Activated CD8-positive, alpha-beta T cell treated with anti-CD3 and anti-CD28 coated beads for 36 hours (primary cell): ENCODE measurements around the gene EFHD1. TPM values are rescaled to one million over a fixed set of nuclear protein-coding genes. Genes with fewer than 3 reads are reported as not detected.

Source experiments
- ATAC-seq: fragments of 200-7000 bp; cut with Tn5 transposase; one replicate; pipeline ENCODE4 v1.10.0; 2021; ENCODE audit warnings: mild to moderate bottlenecking, moderate library complexity
- CTCF ChIA-PET: fragments of 350-600 bp; sonication (Branson Sonifier 250); formaldehyde crosslinking; loops from one replicate; lab custom pipeline; 2021; ENCODE audit warnings: antibody characterized with exemption; lab: Charles Lee
- POLR2A ChIA-PET: fragments of 350-600 bp; sonication (Branson Sonifier 250); formaldehyde crosslinking; loops from one replicate; lab custom pipeline; 2021; ENCODE audit warnings: antibody characterized with exemption; lab: Charles Lee
- DNase-seq: peaks from one replicate; pipeline ENCODE4 v3.0.0-alpha.2; 2020
- H3K27ac Mint-ChIP-seq: one replicate; pipeline ENCODE4 v1.8.0; 2021; ENCODE audit warnings: mild to moderate bottlenecking, mixed read lengths
- H3K27me3 Mint-ChIP-seq: one replicate; pipeline ENCODE4 v1.8.0; 2021; ENCODE audit warnings: mixed read lengths
- H3K36me3 Mint-ChIP-seq: one replicate; pipeline ENCODE4 v1.8.0; 2021; ENCODE audit warnings: low read depth, mixed read lengths
- H3K4me1 Mint-ChIP-seq: one replicate; pipeline ENCODE4 v1.8.0; 2021; ENCODE audit warnings: low read depth, mixed read lengths
- H3K4me3 Mint-ChIP-seq: one replicate; pipeline ENCODE4 v1.8.0; 2021; ENCODE audit warnings: mild to moderate bottlenecking, moderate library complexity, mixed read lengths
- H3K9me3 Mint-ChIP-seq: one replicate; pipeline ENCODE4 v1.8.0; 2021; ENCODE audit warnings: mixed read lengths
- CTCF ChIP-seq: fragments of 200-600 bp; IDR thresholded peaks from one replicate; pipeline ENCODE4 v1.8.0; 2022; ENCODE audit warnings: antibody characterized with exemption, mild to moderate bottlenecking
- intact Hi-C: fragments of 100-400 bp; cut with micrococcal nuclease; formaldehyde crosslinking; loops from one replicate; pipeline ENCODE4 v1.10.0; 2022
- total RNA-seq, 2 experiments: library from RNA; stranded (reverse); gene quantifications; one replicate each; pipeline ENCODE4 v1.2.3, GENCODE V29; 2021

The EFHD1 gene
- total RNA-seq, 2 experiments from 2014 or later = 0.70 to 1.2 TPM

GRCh38 chr2:232598293-232598692 is 35.1 kb upstream of the EFHD1 start:
- no peaks in the 10 kb centered on the region for H3K27me3 Mint-ChIP-seq
- H3K27ac Mint-ChIP-seq = no peak overlapping the region
- no peaks in the 10 kb centered on the region for H3K4me1 Mint-ChIP-seq
- no peak for DNase-seq
- POLR2A ChIA-PET = no interaction called here
- TF ChIP-seq CTCF = no peak
- H3K4me3 Mint-ChIP-seq = no peak overlapping the region
- no peaks in the 10 kb centered on the region for H3K9me3 Mint-ChIP-seq
- CTCF ChIA-PET = no interaction called here
- H3K36me3 Mint-ChIP-seq = no peaks in the 10 kb centered on the region
- intact Hi-C loops = no loop called here
- no peak for ATAC-seq

- no peak for TF ChIP-seq CTCF
- H3K9me3 Mint-ChIP-seq = no peaks in the 10 kb centered on the region
- no peak overlapping the region for H3K4me3 Mint-ChIP-seq
- no peaks in the 10 kb centered on the region for H3K4me1 Mint-ChIP-seq
- no peak for ATAC-seq
- CTCF ChIA-PET = interaction anchor here (1.3 kb wide), 1 partner anchor 12 kb away, joined by 3 read pairs; no protein-coding TSS in a partner anchor
- intact Hi-C loops = no loop called here
- DNase-seq = no peak
- H3K36me3 Mint-ChIP-seq = no peaks in the 10 kb centered on the region
- H3K27ac Mint-ChIP-seq = no peak overlapping the region
- POLR2A ChIA-PET = no interaction called here
- H3K27me3 Mint-ChIP-seq = peaks cover 3% of the 10 kb centered on the region
Observed at GRCh38 chr2:232600053-232600773, 33.2 kb upstream of the EFHD1 start.

- no peak for TF ChIP-seq CTCF
- H3K36me3 Mint-ChIP-seq = no peaks in the 10 kb centered on the region
- H3K27ac Mint-ChIP-seq = no peak overlapping the region
- H3K27me3 Mint-ChIP-seq = peaks cover 3% of the 10 kb centered on the region
- no peaks in the 10 kb centered on the region for H3K9me3 Mint-ChIP-seq
- ATAC-seq = no peak
- no peak for DNase-seq
- H3K4me3 Mint-ChIP-seq = no peak overlapping the region
- ChIA-PET POLR2A (no interaction called here), CTCF (no interaction called here)
- peaks cover 4% of the 10 kb centered on the region for H3K4me1 Mint-ChIP-seq
- intact Hi-C loops = no loop called here
Observed at GRCh38 chr2:232603283-232603682, 30.1 kb upstream of the EFHD1 start.

GRCh38 chr2:232604535-232604934 is 28.9 kb upstream of the EFHD1 start:
- no peak overlapping the region for H3K4me3 Mint-ChIP-seq
- POLR2A ChIA-PET = no interaction called here
- H3K4me1 Mint-ChIP-seq = peaks cover 4% of the 10 kb centered on the region
- CTCF ChIA-PET = interaction anchor here (1.0 to 1.8 kb wide), 5 partner anchors 8 to 101 kb away, joined by 3 to 6 read pairs (median 4); no protein-coding TSS in a partner anchor
- H3K9me3 Mint-ChIP-seq = no peaks in the 10 kb centered on the region
- H3K27ac Mint-ChIP-seq = no peak overlapping the region
- no peak for ATAC-seq
- TF ChIP-seq CTCF = no peak
- peaks cover 3% of the 10 kb centered on the region for H3K27me3 Mint-ChIP-seq
- intact Hi-C loops = no loop called here
- no peak for DNase-seq
- H3K36me3 Mint-ChIP-seq = no peaks in the 10 kb centered on the region

- Mint-ChIP-seq H3K9me3 (no peaks in the 10 kb centered on the region), H3K27ac (no peak overlapping the region), H3K4me3 (no peak overlapping the region), H3K27me3 (peaks cover 3% of the 10 kb centered on the region), H3K4me1 (peaks cover 4% of the 10 kb centered on the region), H3K36me3 (no peaks in the 10 kb centered on the region)
- TF ChIP-seq CTCF = no peak
- ChIA-PET POLR2A (interaction anchor here (0.7 kb wide), 1 partner anchor 144 kb away, joined by 3 read pairs; no protein-coding TSS in a partner anchor), CTCF (no interaction called here)
- intact Hi-C loops = no loop called here
- no peak for ATAC-seq
- DNase-seq = no peak
Observed at GRCh38 chr2:232607011-232607410, 26.4 kb upstream of the EFHD1 start.
